ENCODE measurements around the gene ORM1.
"Not testable (repeated sequence)": the region's sequence is repeated elsewhere in the genome, so short reads cannot be mapped to it uniquely, and the experiment has no call there.

Gene ORM1

GRCh38 chr9:114308361-114308950, 14.4 kb upstream of the ORM1 start:
- DNase-seq (ENCODE audit: low read depth), result no peak

GRCh38 chr9:114309096-114309495, 13.8 kb upstream of the ORM1 start:
- DNase-seq (ENCODE audit: low read depth), result no peak

GRCh38 chr9:114310471-114311450, 12.1 kb upstream of the ORM1 start:
- no peak for DNase-seq (ENCODE audit: low read depth)

- no peak for DNase-seq (ENCODE audit: low read depth)
Observed at GRCh38 chr9:114311571-114312512, 11.1 kb upstream of the ORM1 start.

GRCh38 chr9:114312513-114312875, 10.4 kb upstream of the ORM1 start:
- no peak for DNase-seq (ENCODE audit: low read depth)

- DNase-seq (ENCODE audit: low read depth), result no peak
Observed at GRCh38 chr9:114313186-114313585, 9.7 kb upstream of the ORM1 start.

- DNase-seq (ENCODE audit: low read depth), result no peak
Observed at GRCh38 chr9:114314256-114314867, 8.5 kb upstream of the ORM1 start.

- DNase-seq (ENCODE audit: low read depth), result no peak
Observed at GRCh38 chr9:114314881-114315722, 7.8 kb upstream of the ORM1 start.

- DNase-seq (ENCODE audit: low read depth), result no peak
Observed at GRCh38 chr9:114315723-114316363, 7.1 kb upstream of the ORM1 start.

- DNase-seq (ENCODE audit: low read depth), result no peak
Observed at GRCh38 chr9:114316605-114317230, 6.2 kb upstream of the ORM1 start.

GRCh38 chr9:114317665-114318357, 5.1 kb upstream of the ORM1 start:
- DNase-seq (ENCODE audit: low read depth), result no peak

- no peak for DNase-seq (ENCODE audit: low read depth)
Observed at GRCh38 chr9:114318416-114318815, 4.5 kb upstream of the ORM1 start.

- DNase-seq (ENCODE audit: low read depth), result no peak
Observed at GRCh38 chr9:114319147-114319546, 3.8 kb upstream of the ORM1 start.

GRCh38 chr9:114320710-114321109, 2.2 kb upstream of the ORM1 start:
- DNase-seq (ENCODE audit: low read depth), result not testable (repeated sequence)

- DNase-seq (ENCODE audit: low read depth), result no peak
Observed at GRCh38 chr9:114321759-114322158, 1.1 kb upstream of the ORM1 start.

- DNase-seq (ENCODE audit: low read depth), result not testable (repeated sequence)
Observed at GRCh38 chr9:114322160-114322818, 609 bp upstream of the ORM1 start.

- not testable (repeated sequence) for DNase-seq (ENCODE audit: low read depth)
Observed at GRCh38 chr9:114323849-114324248, 951 bp downstream of the ORM1 start.

- DNase-seq (ENCODE audit: low read depth), result no peak
Observed at GRCh38 chr9:114324492-114324891, 1.6 kb downstream of the ORM1 start.

GRCh38 chr9:114324965-114325364, 2.1 kb downstream of the ORM1 start:
- DNase-seq (ENCODE audit: low read depth), result not testable (repeated sequence)

Measured in T follicular helper cell (primary cell).